DND-41 (cell line): ENCODE data around the gene TSPAN3.

Experiments
- EZH2 ChIP-seq: IDR thresholded peaks from 3 replicates; pipeline ENCODE4 v1.6.1; 2012; ENCODE audit warnings: borderline replicate concordance, low read depth, mild to moderate bottlenecking, moderate library complexity, low read length, inconsistent platforms; ENCODE audit not compliant: severe bottlenecking
- TF ChIP-seq, protein P1 (sequence below): IDR thresholded peaks from 2 replicates; pipeline ENCODE4 v1.5.1; 2012; ENCODE audit warnings: borderline replicate concordance, low read length, moderate library complexity, mild to moderate bottlenecking; ENCODE audit not compliant: poor library complexity, severe bottlenecking; ENCODE audit errors: extremely low read depth

DNA sequence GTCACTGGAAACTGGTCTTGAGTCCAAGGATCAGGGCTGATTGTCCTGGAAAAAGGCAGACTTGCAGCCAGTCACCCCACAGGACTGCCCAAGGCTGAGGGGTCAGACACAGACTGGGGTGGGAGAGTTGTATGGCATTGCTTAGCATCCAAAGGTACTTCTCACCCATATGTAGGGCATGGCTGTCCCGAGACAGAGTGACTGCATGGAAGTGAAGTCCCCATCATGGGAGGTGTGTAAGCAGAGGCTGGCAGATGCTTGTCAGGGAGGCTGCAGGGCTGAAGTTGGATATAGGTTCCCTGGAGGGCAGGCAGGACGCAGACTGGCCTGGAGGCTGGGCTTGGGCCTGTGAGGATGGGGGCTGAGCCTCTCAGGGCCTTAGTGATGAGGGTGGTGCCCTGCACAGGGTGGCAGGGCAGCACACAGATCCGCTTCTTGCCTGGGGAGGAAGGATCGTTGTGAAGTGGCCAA, 44.9 kb downstream of the TSPAN3 start:
- TF ChIP-seq, protein P1, sequence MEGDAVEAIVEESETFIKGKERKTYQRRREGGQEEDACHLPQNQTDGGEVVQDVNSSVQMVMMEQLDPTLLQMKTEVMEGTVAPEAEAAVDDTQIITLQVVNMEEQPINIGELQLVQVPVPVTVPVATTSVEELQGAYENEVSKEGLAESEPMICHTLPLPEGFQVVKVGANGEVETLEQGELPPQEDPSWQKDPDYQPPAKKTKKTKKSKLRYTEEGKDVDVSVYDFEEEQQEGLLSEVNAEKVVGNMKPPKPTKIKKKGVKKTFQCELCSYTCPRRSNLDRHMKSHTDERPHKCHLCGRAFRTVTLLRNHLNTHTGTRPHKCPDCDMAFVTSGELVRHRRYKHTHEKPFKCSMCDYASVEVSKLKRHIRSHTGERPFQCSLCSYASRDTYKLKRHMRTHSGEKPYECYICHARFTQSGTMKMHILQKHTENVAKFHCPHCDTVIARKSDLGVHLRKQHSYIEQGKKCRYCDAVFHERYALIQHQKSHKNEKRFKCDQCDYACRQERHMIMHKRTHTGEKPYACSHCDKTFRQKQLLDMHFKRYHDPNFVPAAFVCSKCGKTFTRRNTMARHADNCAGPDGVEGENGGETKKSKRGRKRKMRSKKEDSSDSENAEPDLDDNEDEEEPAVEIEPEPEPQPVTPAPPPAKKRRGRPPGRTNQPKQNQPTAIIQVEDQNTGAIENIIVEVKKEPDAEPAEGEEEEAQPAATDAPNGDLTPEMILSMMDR = no peak
- no peak for TF ChIP-seq EZH2
